Cardiac muscle cell (in vitro differentiated cells and primary cell): ENCODE results near the gene WHAMM. TPM values are rescaled to one million over a fixed set of nuclear protein-coding genes. Genes with fewer than 3 reads are reported as not detected.

Experiments
- DNase-seq, 2 donors: peaks; one replicate each; pipeline versions ENCODE4 v3.0.0 to v3.0.0-alpha.2; 2010 to 2017; ENCODE audit warnings: low read depth in 1 of 2, low spot score in 1 of 2
- H3K27ac ChIP-seq: fragments of 200-600 bp; sonication (generic); 2 replicates; pipeline ENCODE4 v1.5.1; 2016
- H3K27me3 ChIP-seq: fragments of 200-600 bp; sonication (generic); 2 replicates; pipeline ENCODE4 v1.6.0; 2016; ENCODE audit warnings: control low read depth
- H3K36me3 ChIP-seq: fragments of 200-600 bp; sonication (generic); 2 replicates; pipeline ENCODE4 v1.5.1; 2016; ENCODE audit warnings: control low read depth
- H3K4me1 ChIP-seq: fragments of 200-600 bp; sonication (generic); 2 replicates; pipeline ENCODE4 v1.8.1; 2017; ENCODE audit warnings: low read depth, mild to moderate bottlenecking, mixed run types
- H3K4me3 ChIP-seq: fragments of 200-600 bp; sonication (generic); 2 replicates; pipeline ENCODE4 v1.5.1; 2016; ENCODE audit warnings: mild to moderate bottlenecking
- H3K9me3 ChIP-seq: fragments of 200-600 bp; sonication (generic); 2 replicates; pipeline ENCODE4 v1.5.1; 2017; ENCODE audit warnings: low read depth, mild to moderate bottlenecking, control low read depth
- polyA plus RNA-seq: library from polyadenylated mRNA; unstranded; fragments of >200 nt; fragmentation: Nextera tagmentation; extraction: Ambion mirVana; gene quantifications from 2 replicates; pipeline ENCODE4 v1.2.1, GENCODE V29; 2016
- total RNA-seq: library from RNA; depleted of rRNA; stranded (reverse); fragments of >200 nt; gene quantifications from 2 replicates; pipeline ENCODE4 v1.2.3, GENCODE V29; 2016
- TF ChIP-seq, protein P1 (sequence below): IDR thresholded peaks from 2 replicates; pipeline ENCODE4 v1.5.1; 2012; ENCODE audit warnings: low read depth, mild to moderate bottlenecking, low read length

WHAMM gene
- total and polyA plus RNA-seq, 2 experiments from 2014 or later, result 5.1 to 7.6 TPM

- Histone ChIP-seq H3K27me3 (no peaks in the 10 kb centered on the region), H3K9me3 (no peaks in the 10 kb centered on the region), H3K4me1 (peaks cover 8% of the 10 kb centered on the region), H3K36me3 (no peaks in the 10 kb centered on the region), H3K27ac (no peak overlapping the region), H3K4me3 (no peak overlapping the region)
- TF ChIP-seq, protein P1, sequence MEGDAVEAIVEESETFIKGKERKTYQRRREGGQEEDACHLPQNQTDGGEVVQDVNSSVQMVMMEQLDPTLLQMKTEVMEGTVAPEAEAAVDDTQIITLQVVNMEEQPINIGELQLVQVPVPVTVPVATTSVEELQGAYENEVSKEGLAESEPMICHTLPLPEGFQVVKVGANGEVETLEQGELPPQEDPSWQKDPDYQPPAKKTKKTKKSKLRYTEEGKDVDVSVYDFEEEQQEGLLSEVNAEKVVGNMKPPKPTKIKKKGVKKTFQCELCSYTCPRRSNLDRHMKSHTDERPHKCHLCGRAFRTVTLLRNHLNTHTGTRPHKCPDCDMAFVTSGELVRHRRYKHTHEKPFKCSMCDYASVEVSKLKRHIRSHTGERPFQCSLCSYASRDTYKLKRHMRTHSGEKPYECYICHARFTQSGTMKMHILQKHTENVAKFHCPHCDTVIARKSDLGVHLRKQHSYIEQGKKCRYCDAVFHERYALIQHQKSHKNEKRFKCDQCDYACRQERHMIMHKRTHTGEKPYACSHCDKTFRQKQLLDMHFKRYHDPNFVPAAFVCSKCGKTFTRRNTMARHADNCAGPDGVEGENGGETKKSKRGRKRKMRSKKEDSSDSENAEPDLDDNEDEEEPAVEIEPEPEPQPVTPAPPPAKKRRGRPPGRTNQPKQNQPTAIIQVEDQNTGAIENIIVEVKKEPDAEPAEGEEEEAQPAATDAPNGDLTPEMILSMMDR, result no peak
- DNase-seq, result no peak
Measured at GRCh38 chr15:82881747-82882146, 72.3 kb downstream of the WHAMM start.

DNA sequence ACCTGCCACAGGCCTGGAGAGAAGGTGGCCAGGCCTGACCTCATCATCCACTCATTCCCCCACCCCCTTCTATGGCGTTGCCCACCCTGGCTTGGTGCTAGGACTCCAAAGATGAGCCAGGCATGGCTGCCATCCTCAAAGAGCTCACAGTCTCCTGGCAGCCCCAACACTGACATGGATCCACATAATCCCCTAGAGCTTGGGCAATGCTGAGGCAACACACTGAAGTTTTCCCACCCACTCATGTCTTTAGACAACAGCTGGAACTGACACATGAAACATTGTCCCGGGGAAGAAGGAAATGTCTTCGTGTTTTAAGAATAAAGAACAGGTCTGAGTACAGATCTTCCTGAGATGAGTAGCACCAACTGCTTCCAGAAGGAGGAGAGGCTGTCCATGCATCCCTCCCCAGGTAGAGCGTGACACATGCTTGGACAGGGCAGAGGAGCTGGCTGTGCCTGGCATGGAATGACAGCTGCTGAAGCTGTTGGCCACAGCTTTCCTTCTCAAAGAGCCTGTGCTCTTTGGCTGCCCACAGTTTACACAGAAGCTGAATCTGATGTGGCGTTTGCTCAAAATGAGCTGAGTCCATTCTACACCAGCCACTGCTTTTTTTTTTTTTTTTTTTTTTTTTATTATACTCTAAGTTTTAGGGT is 73.0 kb downstream of the WHAMM start:
- Histone ChIP-seq H3K9me3 (no peaks in the 10 kb centered on the region), H3K27ac (no peak overlapping the region), H3K4me3 (no peak overlapping the region), H3K27me3 (no peaks in the 10 kb centered on the region), H3K4me1 (peaks cover 6% of the 10 kb centered on the region), H3K36me3 (no peaks in the 10 kb centered on the region)
- TF ChIP-seq, protein P1, result no peak
- DNase-seq, result no peak

Other genes starting within 250 kb of the WHAMM start
- 1.2 and 1.9 TPM in 2 replicates for gene CPEB1, start 162.3 kb upstream of the WHAMM start, total RNA-seq
- gene CPEB1, start 162.3 kb upstream of the WHAMM start, polyA plus RNA-seq, result 0.86 and 2.3 TPM in 2 replicates
- gene AP3B2, start 99.8 kb upstream of the WHAMM start, total RNA-seq, result 3.0 TPM in 2 replicates
- 1.4 and 4.8 TPM in 2 replicates for gene AP3B2, start 99.8 kb upstream of the WHAMM start, polyA plus RNA-seq
- gene FSD2, start 3.6 kb upstream of the WHAMM start, total RNA-seq, result 17.3 and 44.9 TPM in 2 replicates
- 14.9 and 45.6 TPM in 2 replicates for gene FSD2, start 3.6 kb upstream of the WHAMM start, polyA plus RNA-seq
- gene HOMER2, start 143.1 kb downstream of the WHAMM start, total RNA-seq, result 52.4 and 54.5 TPM in 2 replicates
- 24.4 and 27.3 TPM in 2 replicates for gene HOMER2, start 143.1 kb downstream of the WHAMM start, polyA plus RNA-seq
- gene RAMAC, start 176.6 kb downstream of the WHAMM start, total RNA-seq, result 37.3 and 60.7 TPM in 2 replicates
- gene RAMAC, start 176.6 kb downstream of the WHAMM start, polyA plus RNA-seq, result 67.7 and 91.1 TPM in 2 replicates
- 11.5 and 12.8 TPM in 2 replicates for gene C15orf40, start 202.0 kb downstream of the WHAMM start, total RNA-seq
- 23.9 and 37.8 TPM in 2 replicates for gene C15orf40, start 202.0 kb downstream of the WHAMM start, polyA plus RNA-seq